Lower lobe of right lung (tissue), 2 donors: ENCODE results near the gene TEX9. TPM values are rescaled to one million over a fixed set of nuclear protein-coding genes. Genes with fewer than 3 reads are reported as not detected.

Source experiments
- ATAC-seq, 2 donors: fragments of 200-7000 bp; cut with Tn5 transposase; one replicate each; pipeline ENCODE4 v1.9.1; 2020 to 2022; ENCODE audit warnings: mild to moderate bottlenecking in 2 of 2, moderate library complexity in 2 of 2
- DNase-seq: peaks from one replicate; pipeline ENCODE4 v3.0.0-alpha.2; 2020
- H3K27ac ChIP-seq: fragments of 200-600 bp; one replicate; pipeline ENCODE4 v1.8.0; 2022
- H3K27me3 ChIP-seq: fragments of 200-600 bp; one replicate; pipeline ENCODE4 v1.8.0; 2022; ENCODE audit warnings: low read depth
- H3K36me3 ChIP-seq: fragments of 200-600 bp; one replicate; pipeline ENCODE4 v1.8.0; 2022; ENCODE audit warnings: mild to moderate bottlenecking
- H3K4me1 ChIP-seq: fragments of 200-600 bp; one replicate; pipeline ENCODE4 v1.8.0; 2022
- H3K4me3 ChIP-seq: fragments of 200-600 bp; one replicate; pipeline ENCODE4 v1.8.0; 2022; ENCODE audit warnings: mild to moderate bottlenecking
- H3K9me3 ChIP-seq: fragments of 200-600 bp; one replicate; pipeline ENCODE4 v1.8.0; 2022
- CTCF ChIP-seq: fragments of 200-600 bp; IDR thresholded peaks from one replicate; pipeline ENCODE4 v1.8.0; 2022; ENCODE audit warnings: antibody characterized with exemption, mild to moderate bottlenecking
- intact Hi-C: fragments of 100-400 bp; cut with DNase I; formaldehyde crosslinking; loops from one replicate; pipeline ENCODE4 v1.11.0; 2022
- total RNA-seq: library from RNA; stranded (reverse); fragmentation: NEBNext Ultra II Directional; extraction: Animal tissue kit (Norgen Biotek cat#: 25700); gene quantifications from one replicate; pipeline ENCODE4 v1.2.1, GENCODE V29; 2021
- donor health status: DM: no; HTN: yes; CAD: no; lungs with severe emphysema.

Gene TEX9
- total RNA-seq, 1 donor from 2014 or later = 11.6 TPM

GRCh38 chr15:56469483-56469882 is 104.3 kb downstream of the TEX9 start:
- TF ChIP-seq CTCF = no peak
- Histone ChIP-seq H3K4me1 (peaks cover 20% of the 10 kb centered on the region), H3K4me3 (no peak overlapping the region), H3K27ac (no peak overlapping the region), H3K9me3 (no peaks in the 10 kb centered on the region), H3K36me3 (no peaks in the 10 kb centered on the region), H3K27me3 (no peaks in the 10 kb centered on the region)
- ATAC-seq = no peak
- no peak for DNase-seq
- intact Hi-C loops = no loop called here

- no peak for TF ChIP-seq CTCF
- Histone ChIP-seq H3K27ac (no peak overlapping the region), H3K4me3 (no peak overlapping the region), H3K27me3 (no peaks in the 10 kb centered on the region), H3K9me3 (no peaks in the 10 kb centered on the region), H3K4me1 (peaks cover 6% of the 10 kb centered on the region), H3K36me3 (no peaks in the 10 kb centered on the region)
- DNase-seq (no peak), ATAC-seq (no peak)
- intact Hi-C loops = no loop called here
These were observed 106.3 kb downstream of the TEX9 start for GRCh38 chr15:56471440-56472069.

GRCh38 chr15:56472278-56472677 is 107.1 kb downstream of the TEX9 start:
- no peak for TF ChIP-seq CTCF
- no peaks in the 10 kb centered on the region for H3K27me3 ChIP-seq
- no peak overlapping the region for H3K27ac ChIP-seq
- ATAC-seq (no peak), DNase-seq (no peak)
- intact Hi-C loops = no loop called here
- H3K9me3 ChIP-seq = no peaks in the 10 kb centered on the region
- no peak overlapping the region for H3K4me3 ChIP-seq
- H3K4me1 ChIP-seq = peaks cover 6% of the 10 kb centered on the region
- H3K36me3 ChIP-seq = no peaks in the 10 kb centered on the region

GRCh38 chr15:56473017-56473416 is 107.8 kb downstream of the TEX9 start:
- intact Hi-C loops = no loop called here
- H3K27ac ChIP-seq = no peak overlapping the region
- no peaks in the 10 kb centered on the region for H3K36me3 ChIP-seq
- no peaks in the 10 kb centered on the region for H3K27me3 ChIP-seq
- ATAC-seq (no peak), DNase-seq (no peak)
- no peak for TF ChIP-seq CTCF
- no peak overlapping the region for H3K4me3 ChIP-seq
- peaks cover 6% of the 10 kb centered on the region for H3K4me1 ChIP-seq
- no peaks in the 10 kb centered on the region for H3K9me3 ChIP-seq

- Histone ChIP-seq H3K27me3 (no peaks in the 10 kb centered on the region), H3K4me3 (no peak overlapping the region), H3K36me3 (no peaks in the 10 kb centered on the region), H3K9me3 (no peaks in the 10 kb centered on the region), H3K27ac (no peak overlapping the region), H3K4me1 (no peaks in the 10 kb centered on the region)
- intact Hi-C loops = no loop called here
- no peak for TF ChIP-seq CTCF
- DNase-seq (no peak), ATAC-seq (no peak)
These were observed 110.1 kb downstream of the TEX9 start for GRCh38 chr15:56475351-56475750.

Other genes with a start within 250 kb of the TEX9 start
- gene RFX7, start 121.5 kb upstream of the TEX9 start, total RNA-seq = 17.2 TPM
- gene MNS1, start 99.7 kb downstream of the TEX9 start, total RNA-seq = 2.3 TPM